ENCODE measurements around the gene SIPA1L3. TPM values are rescaled to one million over a fixed set of nuclear protein-coding genes. Genes with fewer than 3 reads are reported as not detected.

The SIPA1L3 gene
- total and polyA plus RNA-seq, 2 of the 13 experiments (the other 11 are each of a cell fraction or from before 2014, with no cell fraction given), result 5.5 to 7.7 TPM

DNA sequence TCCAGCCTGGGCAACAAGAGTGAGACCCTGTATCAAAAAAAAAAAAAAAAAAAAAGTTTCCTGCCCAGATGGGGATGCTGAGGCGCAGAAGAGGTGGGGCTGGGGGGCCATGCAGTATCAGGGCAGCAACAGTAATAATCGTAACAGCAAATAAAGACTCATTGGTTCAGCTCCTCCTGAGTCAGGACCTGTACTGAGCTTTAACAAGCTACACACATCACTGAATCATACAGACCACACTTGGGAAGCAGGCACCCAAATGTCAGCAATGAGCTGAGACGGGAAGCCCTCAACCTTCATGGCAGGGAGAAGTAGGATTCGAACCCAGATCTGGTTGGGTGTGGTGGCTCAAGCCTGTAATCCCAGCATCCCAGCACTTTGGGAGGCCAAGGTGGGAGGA, 327.6 kb downstream of the SIPA1L3 start:
- 46% methylated on average over 4 of the region's 4 CpGs for WGBS (ENCODE audit: low lambda C conversion rate)
- in situ Hi-C loops (cut with HindIII; ENCODE audit: extremely low pct_ligation_motif_present, low pct_unique_long_range_greater_than_20kb), result no loop called here

DNA sequence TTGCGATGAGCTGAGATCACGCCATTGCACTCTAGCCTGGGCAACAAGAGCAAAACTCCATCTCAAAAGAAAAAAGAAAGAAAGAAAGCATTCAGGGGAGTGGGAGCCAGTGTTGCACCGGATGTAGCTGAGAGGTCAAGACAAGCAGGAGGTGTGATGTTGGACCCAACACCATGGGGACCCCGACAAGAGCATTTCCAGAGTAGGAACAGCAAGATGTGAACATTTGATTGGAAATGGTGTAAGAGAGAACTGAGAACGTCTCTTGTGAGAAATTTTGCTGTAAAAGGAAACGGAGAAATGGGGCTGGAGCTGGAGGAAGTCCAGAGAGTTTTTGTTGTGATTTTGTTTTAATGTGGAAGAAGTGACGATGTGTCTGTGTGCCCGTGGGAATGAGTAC, 332.8 kb downstream of the SIPA1L3 start:
- no peaks in the 10 kb centered on the region for H3K9me3 ChIP-seq (ENCODE audit: low read length)
- H3K79me2 ChIP-seq (ENCODE audit: insufficient read depth, low read length), result no peaks in the 10 kb centered on the region
- no TSS peak for BruUV-seq (replicated peaks)
- H2AFZ ChIP-seq (ENCODE audit: low read length), result no peak overlapping the region
- no peak for FAIRE-seq
- H3K4me2 ChIP-seq (ENCODE audit: low read depth, low read length), result no peak overlapping the region
- no peak for ATAC-seq
- H3K27me3 ChIP-seq (ENCODE audit: control insufficient read depth in 1 of 2, insufficient read depth in 2 of 2, low read length in 2 of 2), result no peaks in the 10 kb centered on the region; a peak in 1 of 5 replicates
- peaks cover 6% of the 10 kb centered on the region; the same call in 1 of the 2 replicates for H3K4me1 ChIP-seq (ENCODE audit: insufficient read depth, low read length)
- WGBS (ENCODE audit: low lambda C conversion rate), result 45% methylated on average over 8 of the region's 8 CpGs
- no peaks in the 10 kb centered on the region for H3K36me3 ChIP-seq (replicated peaks in 1 of 2; ENCODE audit: control insufficient read depth in 1 of 2, insufficient read depth in 2 of 2, low read length in 2 of 2)
- POLR2A ChIA-PET, result no interaction called here
- no peak overlapping the region for H3K27ac ChIP-seq (ENCODE audit: extremely low read length, insufficient read depth, low read length)
- H3K9ac ChIP-seq (ENCODE audit: insufficient read depth, low read depth, low read length), result no peak overlapping the region
- intact Hi-C loops (cut with micrococcal nuclease; ENCODE audit: unreplicated experiment) (no loop called here), in situ Hi-C loops (cut with HindIII; ENCODE audit: extremely low pct_ligation_motif_present, low pct_unique_long_range_greater_than_20kb) (loop anchor here (5.0 kb wide), 1 partner anchor 92 kb away; no protein-coding TSS in a partner anchor)
- DNase-seq (ENCODE audit: low spot score), result no peak
- CTCF ChIA-PET (ENCODE audit: low intra/inter-chr PET ratio, low total read pairs), result no interaction called here
- TF ChIP-seq ZNF274 (CRISPR knock-in tag; IDR thresholded peaks at IDR 0.05) (no peak), KLF12 (CRISPR knock-in tag; IDR thresholded peaks at IDR 0.05; ENCODE audit: borderline replicate concordance) (no peak), ZMYM2 (CRISPR knock-in tag; IDR thresholded peaks at IDR 0.05) (no peak), FLYWCH1 (CRISPR knock-in tag; IDR thresholded peaks at IDR 0.05) (no peak), STAT5B (CRISPR knock-in tag; IDR thresholded peaks at IDR 0.05) (no peak), ZFP1 (CRISPR knock-in tag; IDR thresholded peaks at IDR 0.05) (no peak)
- TF ChIP-seq, protein P1, sequence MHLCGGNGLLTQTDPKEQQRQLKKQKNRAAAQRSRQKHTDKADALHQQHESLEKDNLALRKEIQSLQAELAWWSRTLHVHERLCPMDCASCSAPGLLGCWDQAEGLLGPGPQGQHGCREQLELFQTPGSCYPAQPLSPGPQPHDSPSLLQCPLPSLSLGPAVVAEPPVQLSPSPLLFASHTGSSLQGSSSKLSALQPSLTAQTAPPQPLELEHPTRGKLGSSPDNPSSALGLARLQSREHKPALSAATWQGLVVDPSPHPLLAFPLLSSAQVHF (CRISPR knock-in tag; IDR thresholded peaks at IDR 0.05), result no peak
- TF ChIP-seq, protein P2, sequence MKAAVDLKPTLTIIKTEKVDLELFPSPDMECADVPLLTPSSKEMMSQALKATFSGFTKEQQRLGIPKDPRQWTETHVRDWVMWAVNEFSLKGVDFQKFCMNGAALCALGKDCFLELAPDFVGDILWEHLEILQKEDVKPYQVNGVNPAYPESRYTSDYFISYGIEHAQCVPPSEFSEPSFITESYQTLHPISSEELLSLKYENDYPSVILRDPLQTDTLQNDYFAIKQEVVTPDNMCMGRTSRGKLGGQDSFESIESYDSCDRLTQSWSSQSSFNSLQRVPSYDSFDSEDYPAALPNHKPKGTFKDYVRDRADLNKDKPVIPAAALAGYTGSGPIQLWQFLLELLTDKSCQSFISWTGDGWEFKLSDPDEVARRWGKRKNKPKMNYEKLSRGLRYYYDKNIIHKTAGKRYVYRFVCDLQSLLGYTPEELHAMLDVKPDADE (CRISPR knock-in tag; IDR thresholded peaks at IDR 0.05), result no peak
- TF ChIP-seq, protein P3, sequence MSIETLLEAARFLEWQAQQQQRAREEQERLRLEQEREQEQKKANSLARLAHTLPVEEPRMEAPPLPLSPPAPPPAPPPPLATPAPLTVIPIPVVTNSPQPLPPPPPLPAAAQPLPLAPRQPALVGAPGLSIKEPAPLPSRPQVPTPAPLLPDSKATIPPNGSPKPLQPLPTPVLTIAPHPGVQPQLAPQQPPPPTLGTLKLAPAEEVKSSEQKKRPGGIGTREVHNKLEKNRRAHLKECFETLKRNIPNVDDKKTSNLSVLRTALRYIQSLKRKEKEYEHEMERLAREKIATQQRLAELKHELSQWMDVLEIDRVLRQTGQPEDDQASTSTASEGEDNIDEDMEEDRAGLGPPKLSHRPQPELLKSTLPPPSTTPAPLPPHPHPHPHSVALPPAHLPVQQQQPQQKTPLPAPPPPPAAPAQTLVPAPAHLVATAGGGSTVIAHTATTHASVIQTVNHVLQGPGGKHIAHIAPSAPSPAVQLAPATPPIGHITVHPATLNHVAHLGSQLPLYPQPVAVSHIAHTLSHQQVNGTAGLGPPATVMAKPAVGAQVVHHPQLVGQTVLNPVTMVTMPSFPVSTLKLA (IDR thresholded peaks at IDR 0.05), result no peak
- no peak overlapping the region for H3K4me3 ChIP-seq (replicated peaks in 1 of 3; ENCODE audit: insufficient read depth in 1 of 3, low read depth in 2 of 3, low read length in 3 of 3)
- H4K20me1 ChIP-seq (ENCODE audit: insufficient read depth, low read length), result no peaks in the 10 kb centered on the region

More for the DNA sequence above, 327.6 kb downstream of the SIPA1L3 start:
- ChIA-PET POLR2A (interaction anchor here (0.7 kb wide), 1 partner anchor 9 kb away, joined by 7 read pairs; no protein-coding TSS in a partner anchor), CTCF (ENCODE audit: low intra/inter-chr PET ratio, low total read pairs) (interaction anchor here (2.0 kb wide), 1 partner anchor 100 kb away, joined by 27 read pairs; the partner anchor contains the start of gene CATSPERG)
- intact Hi-C loops (cut with micrococcal nuclease; ENCODE audit: unreplicated experiment), result loop anchor here (2.0 kb wide), 1 partner anchor 100 kb away; the partner anchor contains the start of gene CATSPERG
- no peak overlapping the region for H2AFZ ChIP-seq (ENCODE audit: low read length)
- H3K4me1 ChIP-seq (ENCODE audit: insufficient read depth, low read length), result no peaks in the 10 kb centered on the region
- no peak overlapping the region for H3K4me2 ChIP-seq (ENCODE audit: low read depth, low read length)
- no peaks in the 10 kb centered on the region for H3K9me3 ChIP-seq (ENCODE audit: low read length)
- no peak overlapping the region for H3K9ac ChIP-seq (ENCODE audit: insufficient read depth, low read depth, low read length)
- H3K79me2 ChIP-seq (ENCODE audit: insufficient read depth, low read length), result no peaks in the 10 kb centered on the region
- no peak overlapping the region for H3K4me3 ChIP-seq (replicated peaks in 1 of 3; ENCODE audit: insufficient read depth in 1 of 3, low read depth in 2 of 3, low read length in 3 of 3)
- ATAC-seq (no peak), DNase-seq (ENCODE audit: low spot score) (no peak), FAIRE-seq (no peak)
- H4K20me1 ChIP-seq (ENCODE audit: insufficient read depth, low read length), result no peaks in the 10 kb centered on the region
- no peak overlapping the region for H3K27ac ChIP-seq (ENCODE audit: extremely low read length, insufficient read depth, low read length)
- no TSS peak for BruUV-seq (replicated peaks)
- TF ChIP-seq PHF21A (CRISPR knock-in tag; IDR thresholded peaks at IDR 0.05) (no peak), HOXA7 (CRISPR knock-in tag; IDR thresholded peaks at IDR 0.05) (no peak), NFE2L1 (CRISPR knock-in tag; IDR thresholded peaks at IDR 0.05; ENCODE audit: borderline replicate concordance) (no peak), TBL1XR1 (IDR thresholded peaks at IDR 0.05; ENCODE audit: borderline replicate concordance, low read length, partially characterized antibody) (no peak), ZNF20 (CRISPR knock-in tag; IDR thresholded peaks at IDR 0.05) (no peak), CENPX (CRISPR knock-in tag; IDR thresholded peaks at IDR 0.05) (no peak), ATF1 (CRISPR knock-in tag; IDR thresholded peaks at IDR 0.05) (no peak), ZNF674 (CRISPR knock-in tag; IDR thresholded peaks at IDR 0.05; ENCODE audit: low read depth) (no peak)
- TF ChIP-seq, protein P4, sequence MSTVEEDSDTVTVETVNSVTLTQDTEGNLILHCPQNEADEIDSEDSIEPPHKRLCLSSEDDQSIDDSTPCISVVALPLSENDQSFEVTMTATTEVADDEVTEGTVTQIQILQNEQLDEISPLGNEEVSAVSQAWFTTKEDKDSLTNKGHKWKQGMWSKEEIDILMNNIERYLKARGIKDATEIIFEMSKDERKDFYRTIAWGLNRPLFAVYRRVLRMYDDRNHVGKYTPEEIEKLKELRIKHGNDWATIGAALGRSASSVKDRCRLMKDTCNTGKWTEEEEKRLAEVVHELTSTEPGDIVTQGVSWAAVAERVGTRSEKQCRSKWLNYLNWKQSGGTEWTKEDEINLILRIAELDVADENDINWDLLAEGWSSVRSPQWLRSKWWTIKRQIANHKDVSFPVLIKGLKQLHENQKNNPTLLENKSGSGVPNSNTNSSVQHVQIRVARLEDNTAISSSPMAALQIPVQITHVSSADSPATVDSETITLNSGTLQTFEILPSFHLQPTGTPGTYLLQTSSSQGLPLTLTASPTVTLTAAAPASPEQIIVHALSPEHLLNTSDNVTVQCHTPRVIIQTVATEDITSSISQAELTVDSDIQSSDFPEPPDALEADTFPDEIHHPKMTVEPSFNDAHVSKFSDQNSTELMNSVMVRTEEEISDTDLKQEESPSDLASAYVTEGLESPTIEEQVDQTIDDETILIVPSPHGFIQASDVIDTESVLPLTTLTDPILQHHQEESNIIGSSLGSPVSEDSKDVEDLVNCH (CRISPR knock-in tag; IDR thresholded peaks at IDR 0.05), result no peak
- H3K27me3 ChIP-seq (ENCODE audit: control insufficient read depth in 1 of 2, insufficient read depth in 2 of 2, low read length in 2 of 2), result no peaks in the 10 kb centered on the region; a peak in 1 of 5 replicates
- H3K36me3 ChIP-seq (replicated peaks in 1 of 2; ENCODE audit: control insufficient read depth in 1 of 2, insufficient read depth in 2 of 2, low read length in 2 of 2), result no peaks in the 10 kb centered on the region
